Measurements from ENCODE around the gene EFHC1. TPM values are rescaled to one million over a fixed set of nuclear protein-coding genes. Genes with fewer than 3 reads are reported as not detected.

EFHC1 gene
- polyA plus RNA-seq, 1 donor (not counting 4 experiments of a cell fraction or from before 2014, with no cell fraction given), result 20.5 TPM

- no peak for FAIRE-seq
- peaks cover 71% of the 10 kb centered on the region for H3K4me1 ChIP-seq (ENCODE audit: control insufficient read depth, extremely low read depth, insufficient read depth, low read length)
Measured at GRCh38 chr6:52513896-52514295, 93.8 kb downstream of the EFHC1 start.

GRCh38 chr6:52514514-52514913, 94.4 kb downstream of the EFHC1 start:
- H3K36me3 ChIP-seq (ENCODE audit: control insufficient read depth in 2 of 2, extremely low read depth in 1 of 2, insufficient read depth in 2 of 2, low read length in 2 of 2), result peaks cover 0 to 16% of the 10 kb centered on the region in 2 experiments
- peaks cover 5% of the 10 kb centered on the region for H3K79me2 ChIP-seq (ENCODE audit: control insufficient read depth, insufficient read depth, low read length)
- no peak for TF ChIP-seq CTCF (optimal IDR thresholded peaks at IDR 0.05 in 1 of 3, IDR thresholded peaks at IDR 0.05 in 1 of 3, conservative IDR thresholded peaks at IDR 0.05 in 1 of 3; ENCODE audit: extremely low read depth in 1 of 3, insufficient read depth in 2 of 3, low read length in 3 of 3)
- no peak for TF ChIP-seq EZH2 (IDR thresholded peaks at IDR 0.05; ENCODE audit: low read length)
- no peaks in the 10 kb centered on the region for H3K9me3 ChIP-seq (ENCODE audit: control insufficient read depth, low read depth, low read length)
- H3K9ac ChIP-seq (ENCODE audit: control insufficient read depth, extremely low read depth, insufficient read depth, low read length), result no peak overlapping the region
- dilution Hi-C loops (cut with MboI; ENCODE audit: extremely low pct_ligation_motif_present, low sequenced_read_pairs), result no loop called here
- peak; percentile 52 for FAIRE-seq
- no peaks in the 10 kb centered on the region for H3K27me3 ChIP-seq (ENCODE audit: control insufficient read depth, extremely low read depth, insufficient read depth, low read length)
- H3K27ac ChIP-seq (ENCODE audit: control insufficient read depth, insufficient read depth, low read length), result peak overlapping the region; percentile 60
- H3K4me3 ChIP-seq (ENCODE audit: control insufficient read depth in 2 of 3, extremely low read depth in 1 of 3, insufficient read depth in 2 of 3, low read depth in 1 of 3, low read length in 3 of 3), result no peak overlapping the region
- H3K9me1 ChIP-seq (ENCODE audit: control insufficient read depth, extremely low read depth, insufficient read depth, low read length), result no peaks in the 10 kb centered on the region
- H4K20me1 ChIP-seq (ENCODE audit: control insufficient read depth, extremely low read depth, insufficient read depth, low read length), result no peaks in the 10 kb centered on the region
- no peak for DNase-seq (ENCODE audit: low read depth, low spot score)
- H3K4me2 ChIP-seq (ENCODE audit: control insufficient read depth, extremely low read depth, insufficient read depth, low read depth, low read length), result peak overlapping the region; percentile 33
- no peak overlapping the region for H2AFZ ChIP-seq (ENCODE audit: control insufficient read depth, low read length)
- H3K4me1 ChIP-seq (ENCODE audit: control insufficient read depth, extremely low read depth, insufficient read depth, low read length), result peaks cover 68% of the 10 kb centered on the region

More at GRCh38 chr6:52513896-52514295, 93.8 kb downstream of the EFHC1 start:
- H3K9me3 ChIP-seq (ENCODE audit: control insufficient read depth, low read depth, low read length), result no peaks in the 10 kb centered on the region
- no peak overlapping the region for H3K4me3 ChIP-seq (ENCODE audit: control insufficient read depth in 2 of 3, extremely low read depth in 1 of 3, insufficient read depth in 2 of 3, low read depth in 1 of 3, low read length in 3 of 3)
- H3K27me3 ChIP-seq (ENCODE audit: control insufficient read depth, extremely low read depth, insufficient read depth, low read length), result no peaks in the 10 kb centered on the region
- no peaks in the 10 kb centered on the region for H3K9me1 ChIP-seq (ENCODE audit: control insufficient read depth, extremely low read depth, insufficient read depth, low read length)
- H4K20me1 ChIP-seq (ENCODE audit: control insufficient read depth, extremely low read depth, insufficient read depth, low read length), result no peaks in the 10 kb centered on the region
- TF ChIP-seq EZH2 (IDR thresholded peaks at IDR 0.05; ENCODE audit: low read length) (no peak), CTCF (optimal IDR thresholded peaks at IDR 0.05 in 1 of 3, IDR thresholded peaks at IDR 0.05 in 1 of 3, conservative IDR thresholded peaks at IDR 0.05 in 1 of 3; ENCODE audit: extremely low read depth in 1 of 3, insufficient read depth in 2 of 3, low read length in 3 of 3) (no peak)
- H3K4me2 ChIP-seq (ENCODE audit: control insufficient read depth, extremely low read depth, insufficient read depth, low read depth, low read length), result no peak overlapping the region
- peak overlapping the region; percentile 60 for H3K27ac ChIP-seq (ENCODE audit: control insufficient read depth, insufficient read depth, low read length)
- no peak overlapping the region for H3K9ac ChIP-seq (ENCODE audit: control insufficient read depth, extremely low read depth, insufficient read depth, low read length)
- no peak for DNase-seq (ENCODE audit: low read depth, low spot score)
- H3K79me2 ChIP-seq (ENCODE audit: control insufficient read depth, insufficient read depth, low read length), result peaks cover 3% of the 10 kb centered on the region
- H3K36me3 ChIP-seq (ENCODE audit: control insufficient read depth in 2 of 2, extremely low read depth in 1 of 2, insufficient read depth in 2 of 2, low read length in 2 of 2), result peaks cover 3 to 19% of the 10 kb centered on the region in 2 experiments
- no peak overlapping the region for H2AFZ ChIP-seq (ENCODE audit: control insufficient read depth, low read length)
- dilution Hi-C loops (cut with MboI; ENCODE audit: extremely low pct_ligation_motif_present, low sequenced_read_pairs), result no loop called here

Data from keratinocyte (primary cell).